Parathyroid adenoma (tissue), 2 donors: Measurements from ENCODE around the gene RETREG1.

Experiments used
- H2AFZ ChIP-seq: fragments of 300-600 bp; sonication (generic); one replicate; pipeline ENCODE4 v1.7.0; 2017; ENCODE audit warnings: antibody characterized with exemption, mild to moderate bottlenecking
- H3K27ac ChIP-seq: fragments of 300-600 bp; sonication (generic); one replicate; pipeline ENCODE4 v1.7.0; 2017
- H3K27me3 ChIP-seq: fragments of 300-600 bp; sonication (generic); one replicate; pipeline ENCODE4 v1.7.0; 2017; ENCODE audit warnings: low read length; ENCODE audit not compliant: control insufficient read depth, insufficient read depth
- H3K36me3 ChIP-seq: fragments of 300-600 bp; sonication (generic); one replicate; pipeline ENCODE4 v1.7.0; 2017; ENCODE audit warnings: low read length; ENCODE audit not compliant: control insufficient read depth, insufficient read depth
- H3K4me1 ChIP-seq: fragments of 300-600 bp; sonication (generic); one replicate; pipeline ENCODE4 v1.7.0; 2017; ENCODE audit warnings: control low read depth
- H3K4me2 ChIP-seq: fragments of 300-600 bp; sonication (generic); one replicate; pipeline ENCODE4 v1.7.0; 2017; ENCODE audit warnings: low read length
- H3K4me3 ChIP-seq: fragments of 300-600 bp; sonication (generic); one replicate; pipeline ENCODE4 v1.7.0; 2017; ENCODE audit warnings: low read depth, low read length
- H3K79me2 ChIP-seq: fragments of 300-600 bp; sonication (generic); one replicate; pipeline ENCODE4 v1.7.0; 2017; ENCODE audit warnings: control low read depth
- H3K9ac ChIP-seq: fragments of 300-600 bp; sonication (generic); one replicate; pipeline ENCODE4 v1.7.0; 2017; ENCODE audit warnings: mild to moderate bottlenecking
- H3K9me3 ChIP-seq: fragments of 300-600 bp; sonication (generic); one replicate; pipeline ENCODE4 v1.7.0; 2017; ENCODE audit warnings: low read length; ENCODE audit not compliant: control insufficient read depth
- TF ChIP-seq, protein P1 (sequence below): fragments of 300-600 bp; sonication (generic); IDR thresholded peaks from one replicate; pipeline ENCODE4 v1.7.0; 2017; ENCODE audit warnings: antibody characterized with exemption, mild to moderate bottlenecking
- donor health status: primary hyperparathyroidism.

The RETREG1 gene

DNA sequence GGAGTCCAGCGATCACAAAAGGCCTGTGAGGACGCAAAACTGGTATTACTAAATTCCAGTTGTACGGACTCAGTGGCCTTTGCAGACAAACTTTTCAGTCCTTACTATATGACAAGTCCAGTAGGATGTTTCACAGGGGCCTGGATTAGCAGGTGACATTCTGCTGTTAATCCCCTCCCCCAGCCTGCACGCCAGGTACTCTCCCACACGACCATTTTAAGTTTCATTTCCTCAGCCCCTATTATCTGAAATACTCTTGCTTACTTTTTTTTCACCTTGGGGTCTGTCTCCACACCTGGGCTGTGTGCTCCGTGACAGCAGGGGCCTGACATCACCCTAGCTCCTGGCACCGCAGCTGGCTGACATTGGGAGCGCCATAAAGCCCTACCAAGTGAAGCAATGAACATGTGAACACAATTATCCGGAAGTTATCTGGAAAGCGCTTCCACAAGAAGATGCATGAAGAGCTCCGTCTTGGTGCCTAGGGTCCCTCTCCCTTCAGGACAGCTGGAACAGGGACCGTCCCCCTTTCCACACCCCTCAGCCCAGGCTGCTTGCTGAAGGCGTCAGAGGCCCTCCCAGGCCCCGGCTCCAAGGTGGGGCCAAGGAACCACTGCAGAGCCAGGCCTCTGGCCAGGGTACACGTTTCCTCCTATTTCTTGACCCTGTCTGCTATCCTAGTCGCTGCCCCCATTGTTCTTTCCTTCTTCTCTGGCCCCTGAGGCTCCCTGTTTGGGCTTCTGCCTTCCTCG is 111.5 kb downstream of the RETREG1 start:
- H3K9ac ChIP-seq: no peak overlapping the region
- no peaks in the 10 kb centered on the region for H3K36me3 ChIP-seq
- H3K79me2 ChIP-seq: peaks cover 39% of the 10 kb centered on the region
- H3K27ac ChIP-seq: no peak overlapping the region
- TF ChIP-seq, protein P1, sequence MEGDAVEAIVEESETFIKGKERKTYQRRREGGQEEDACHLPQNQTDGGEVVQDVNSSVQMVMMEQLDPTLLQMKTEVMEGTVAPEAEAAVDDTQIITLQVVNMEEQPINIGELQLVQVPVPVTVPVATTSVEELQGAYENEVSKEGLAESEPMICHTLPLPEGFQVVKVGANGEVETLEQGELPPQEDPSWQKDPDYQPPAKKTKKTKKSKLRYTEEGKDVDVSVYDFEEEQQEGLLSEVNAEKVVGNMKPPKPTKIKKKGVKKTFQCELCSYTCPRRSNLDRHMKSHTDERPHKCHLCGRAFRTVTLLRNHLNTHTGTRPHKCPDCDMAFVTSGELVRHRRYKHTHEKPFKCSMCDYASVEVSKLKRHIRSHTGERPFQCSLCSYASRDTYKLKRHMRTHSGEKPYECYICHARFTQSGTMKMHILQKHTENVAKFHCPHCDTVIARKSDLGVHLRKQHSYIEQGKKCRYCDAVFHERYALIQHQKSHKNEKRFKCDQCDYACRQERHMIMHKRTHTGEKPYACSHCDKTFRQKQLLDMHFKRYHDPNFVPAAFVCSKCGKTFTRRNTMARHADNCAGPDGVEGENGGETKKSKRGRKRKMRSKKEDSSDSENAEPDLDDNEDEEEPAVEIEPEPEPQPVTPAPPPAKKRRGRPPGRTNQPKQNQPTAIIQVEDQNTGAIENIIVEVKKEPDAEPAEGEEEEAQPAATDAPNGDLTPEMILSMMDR: no peak
- H3K4me1 ChIP-seq: peaks cover 3% of the 10 kb centered on the region
- H2AFZ ChIP-seq: no peak overlapping the region
- H3K4me2 ChIP-seq: no peak overlapping the region
- no peaks in the 10 kb centered on the region for H3K9me3 ChIP-seq
- no peaks in the 10 kb centered on the region for H3K27me3 ChIP-seq
- H3K4me3 ChIP-seq: no peak overlapping the region

DNA sequence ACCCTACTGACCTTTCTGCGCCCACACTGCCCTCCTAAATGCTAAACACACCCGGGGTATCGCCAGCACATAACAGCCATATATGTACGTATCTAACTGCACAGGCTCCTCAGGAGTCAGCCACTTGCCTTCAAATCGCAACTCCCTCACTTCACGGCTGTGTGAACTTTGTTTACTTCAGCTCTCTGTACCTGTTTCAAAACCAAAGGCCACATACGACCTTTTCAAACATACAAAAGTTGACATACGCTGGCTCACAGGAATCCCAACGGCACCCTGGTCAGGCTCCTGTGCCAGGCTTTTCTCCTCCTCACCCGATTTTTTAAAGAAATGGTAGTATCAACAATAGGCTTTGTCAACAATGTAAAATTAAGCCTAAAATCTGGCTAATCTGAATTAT is 112.2 kb downstream of the RETREG1 start:
- Histone ChIP-seq H3K9ac (no peak overlapping the region), H2AFZ (no peak overlapping the region), H3K4me2 (no peak overlapping the region), H3K27ac (no peak overlapping the region), H3K9me3 (no peaks in the 10 kb centered on the region), H3K36me3 (no peaks in the 10 kb centered on the region), H3K79me2 (peaks cover 46% of the 10 kb centered on the region), H3K27me3 (no peaks in the 10 kb centered on the region), H3K4me3 (no peak overlapping the region), H3K4me1 (peaks cover 3% of the 10 kb centered on the region)
- TF ChIP-seq, protein P1: no peak

DNA sequence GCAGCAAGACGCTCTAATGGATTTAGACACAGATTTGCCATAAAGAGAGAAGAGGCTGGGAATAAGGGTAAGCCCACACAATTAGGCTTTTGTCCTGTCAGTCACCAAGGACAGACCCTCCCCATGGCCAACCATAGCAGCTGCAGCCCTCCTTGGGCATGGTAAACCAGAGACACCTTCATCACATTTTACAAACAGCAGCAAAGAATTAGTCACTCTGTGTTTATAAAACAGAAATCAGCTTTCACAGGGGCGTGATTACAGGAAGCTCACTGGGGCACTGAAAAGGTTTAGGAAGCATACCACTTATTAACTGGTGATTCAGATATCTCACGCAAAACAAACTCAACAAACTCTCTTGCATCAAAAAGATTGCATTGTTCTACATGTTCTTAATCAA is 113.9 kb downstream of the RETREG1 start:
- no peak overlapping the region for H3K4me2 ChIP-seq
- no peak overlapping the region for H2AFZ ChIP-seq
- H3K4me1 ChIP-seq: no peaks in the 10 kb centered on the region
- H3K4me3 ChIP-seq: no peak overlapping the region
- H3K36me3 ChIP-seq: no peaks in the 10 kb centered on the region
- H3K27me3 ChIP-seq: no peaks in the 10 kb centered on the region
- H3K27ac ChIP-seq: no peak overlapping the region
- H3K79me2 ChIP-seq: peaks cover 46% of the 10 kb centered on the region
- TF ChIP-seq, protein P1: no peak
- no peaks in the 10 kb centered on the region for H3K9me3 ChIP-seq
- no peak overlapping the region for H3K9ac ChIP-seq

DNA sequence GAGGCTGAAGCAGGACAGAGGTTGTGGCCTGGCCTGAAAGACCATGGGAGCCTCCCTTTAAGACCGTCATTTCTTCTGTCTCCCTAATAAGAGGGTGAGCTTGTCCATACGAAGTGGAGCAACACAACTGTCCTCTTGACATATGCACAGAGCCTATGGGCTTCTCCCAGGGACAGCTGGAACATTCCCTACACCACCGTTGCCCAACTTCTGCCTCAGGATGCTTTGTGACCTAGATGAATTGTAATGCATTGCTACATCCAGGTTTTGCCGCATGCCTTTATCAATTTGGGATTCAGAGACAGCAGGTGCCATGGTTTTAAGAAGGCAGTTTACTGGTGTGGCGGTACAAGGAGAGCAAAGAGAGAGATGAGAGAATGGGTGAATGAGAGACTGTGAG is 116.8 kb downstream of the RETREG1 start:
- no peak overlapping the region for H3K4me3 ChIP-seq
- no peak overlapping the region for H3K27ac ChIP-seq
- H3K9ac ChIP-seq: no peak overlapping the region
- no peaks in the 10 kb centered on the region for H3K27me3 ChIP-seq
- TF ChIP-seq, protein P1: no peak
- no peaks in the 10 kb centered on the region for H3K36me3 ChIP-seq
- H3K4me1 ChIP-seq: no peaks in the 10 kb centered on the region
- H3K4me2 ChIP-seq: no peak overlapping the region
- H3K79me2 ChIP-seq: peaks cover 40% of the 10 kb centered on the region
- no peak overlapping the region for H2AFZ ChIP-seq
- no peaks in the 10 kb centered on the region for H3K9me3 ChIP-seq

DNA sequence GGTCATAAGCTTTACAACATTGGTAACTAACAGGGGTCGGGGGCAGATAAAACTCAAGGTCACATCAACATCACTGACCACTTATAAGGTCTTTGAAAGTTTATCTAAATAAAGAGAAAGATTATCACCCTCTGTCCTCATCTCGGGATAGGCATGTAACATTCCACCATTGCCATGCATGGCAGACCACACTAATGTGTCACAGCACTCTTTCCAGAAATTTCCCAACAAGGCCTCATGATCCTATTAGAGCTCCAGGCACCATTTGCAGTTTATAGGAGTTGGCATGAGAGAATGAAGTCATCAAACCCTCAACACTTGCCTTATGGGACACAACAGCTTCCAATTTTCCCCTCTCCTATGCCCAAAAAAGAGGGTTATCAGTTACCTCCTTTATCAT is 119.3 kb downstream of the RETREG1 start:
- Histone ChIP-seq H3K4me3 (no peak overlapping the region), H3K9me3 (no peaks in the 10 kb centered on the region), H3K36me3 (no peaks in the 10 kb centered on the region), H3K79me2 (peaks cover 27% of the 10 kb centered on the region), H3K27me3 (no peaks in the 10 kb centered on the region), H3K4me2 (no peak overlapping the region), H3K9ac (no peak overlapping the region), H2AFZ (no peak overlapping the region), H3K27ac (no peak overlapping the region), H3K4me1 (peaks cover 7% of the 10 kb centered on the region)
- TF ChIP-seq, protein P1: no peak
